ENCODE data around the gene ALDH1L1. TPM values are rescaled to one million over a fixed set of nuclear protein-coding genes. Genes with fewer than 3 reads are reported as not detected.

The ALDH1L1 gene
- total RNA-seq, 1 experiment from 2014 or later: 0.36 TPM

DNA sequence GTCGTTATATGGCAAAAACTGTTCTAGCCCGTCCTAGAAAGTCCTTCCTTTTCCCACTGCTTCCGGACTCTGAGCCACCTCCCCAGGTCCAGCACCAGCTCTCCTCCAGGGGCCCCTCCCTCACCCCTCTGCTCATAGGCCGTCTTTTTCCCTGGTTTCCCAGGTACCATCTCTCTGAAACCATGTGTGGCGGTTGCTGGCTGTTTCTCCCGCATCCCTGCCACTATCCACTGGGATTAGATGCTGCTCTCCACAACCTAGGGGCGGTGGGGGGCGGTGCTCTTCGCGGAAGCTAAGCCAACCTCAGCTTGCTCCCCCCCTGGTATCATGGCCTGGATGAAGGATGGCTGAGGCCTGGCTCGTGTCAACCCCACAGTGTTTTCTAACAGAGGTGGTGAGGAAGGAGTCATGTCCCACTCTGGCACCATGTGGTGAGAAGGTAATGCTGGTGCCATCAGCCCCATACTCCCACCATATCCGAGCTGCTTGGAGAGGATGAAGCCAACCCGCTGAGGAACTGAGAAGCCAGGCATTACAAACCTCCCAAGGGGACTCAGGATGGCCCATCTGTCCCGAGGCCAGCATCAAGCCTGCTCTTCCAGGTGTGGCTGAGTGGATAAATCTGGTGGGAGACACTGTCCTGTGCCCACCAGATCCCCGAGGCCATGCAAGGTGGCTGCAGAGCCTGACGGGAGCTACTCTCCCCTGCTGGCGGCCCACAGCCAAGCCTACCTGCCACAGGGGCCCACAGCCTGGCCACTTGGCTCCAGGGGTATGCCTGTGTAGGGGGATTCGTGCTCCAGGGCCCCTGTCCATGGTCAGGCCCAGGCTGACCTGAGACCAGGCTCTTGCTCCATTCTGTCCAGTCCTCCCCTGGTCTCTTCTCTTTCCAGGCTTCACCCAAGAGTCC is 68.6 kb downstream of the ALDH1L1 start:
- DNase-seq (ENCODE audit: low read depth, low spot score) (no peak), ATAC-seq (no peak)
- Histone ChIP-seq H3K27ac (ENCODE audit: low read length) (no peak overlapping the region), H3K27me3 (ENCODE audit: control insufficient read depth, insufficient read depth, low read length) (no peaks in the 10 kb centered on the region), H3K4me1 (ENCODE audit: control insufficient read depth, insufficient read depth, low read length) (no peaks in the 10 kb centered on the region), H3K4me3 (ENCODE audit: low read depth in 2 of 2, low read length in 2 of 2) (no peak overlapping the region), H3K36me3 (ENCODE audit: control insufficient read depth, insufficient read depth, low read length) (no peaks in the 10 kb centered on the region), H3K9me3 (ENCODE audit: control insufficient read depth, insufficient read depth, low read depth, low read length) (no peaks in the 10 kb centered on the region)
- TF ChIP-seq POLR2AphosphoS5 (IDR thresholded peaks at IDR 0.05; ENCODE audit: low read depth, low read length) (no peak), SIN3A (IDR thresholded peaks at IDR 0.05; ENCODE audit: borderline replicate concordance, insufficient read depth, low read depth, low read length) (no peak), TCF7L2 (IDR thresholded peaks at IDR 0.05; ENCODE audit: low read depth, low read length) (no peak)
- TF ChIP-seq, protein P1, sequence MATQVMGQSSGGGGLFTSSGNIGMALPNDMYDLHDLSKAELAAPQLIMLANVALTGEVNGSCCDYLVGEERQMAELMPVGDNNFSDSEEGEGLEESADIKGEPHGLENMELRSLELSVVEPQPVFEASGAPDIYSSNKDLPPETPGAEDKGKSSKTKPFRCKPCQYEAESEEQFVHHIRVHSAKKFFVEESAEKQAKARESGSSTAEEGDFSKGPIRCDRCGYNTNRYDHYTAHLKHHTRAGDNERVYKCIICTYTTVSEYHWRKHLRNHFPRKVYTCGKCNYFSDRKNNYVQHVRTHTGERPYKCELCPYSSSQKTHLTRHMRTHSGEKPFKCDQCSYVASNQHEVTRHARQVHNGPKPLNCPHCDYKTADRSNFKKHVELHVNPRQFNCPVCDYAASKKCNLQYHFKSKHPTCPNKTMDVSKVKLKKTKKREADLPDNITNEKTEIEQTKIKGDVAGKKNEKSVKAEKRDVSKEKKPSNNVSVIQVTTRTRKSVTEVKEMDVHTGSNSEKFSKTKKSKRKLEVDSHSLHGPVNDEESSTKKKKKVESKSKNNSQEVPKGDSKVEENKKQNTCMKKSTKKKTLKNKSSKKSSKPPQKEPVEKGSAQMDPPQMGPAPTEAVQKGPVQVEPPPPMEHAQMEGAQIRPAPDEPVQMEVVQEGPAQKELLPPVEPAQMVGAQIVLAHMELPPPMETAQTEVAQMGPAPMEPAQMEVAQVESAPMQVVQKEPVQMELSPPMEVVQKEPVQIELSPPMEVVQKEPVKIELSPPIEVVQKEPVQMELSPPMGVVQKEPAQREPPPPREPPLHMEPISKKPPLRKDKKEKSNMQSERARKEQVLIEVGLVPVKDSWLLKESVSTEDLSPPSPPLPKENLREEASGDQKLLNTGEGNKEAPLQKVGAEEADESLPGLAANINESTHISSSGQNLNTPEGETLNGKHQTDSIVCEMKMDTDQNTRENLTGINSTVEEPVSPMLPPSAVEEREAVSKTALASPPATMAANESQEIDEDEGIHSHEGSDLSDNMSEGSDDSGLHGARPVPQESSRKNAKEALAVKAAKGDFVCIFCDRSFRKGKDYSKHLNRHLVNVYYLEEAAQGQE (IDR thresholded peaks at IDR 0.05; ENCODE audit: insufficient read depth in 1 of 2, low read depth in 2 of 2, low read length in 1 of 2): no peak
- TF ChIP-seq, protein P2, sequence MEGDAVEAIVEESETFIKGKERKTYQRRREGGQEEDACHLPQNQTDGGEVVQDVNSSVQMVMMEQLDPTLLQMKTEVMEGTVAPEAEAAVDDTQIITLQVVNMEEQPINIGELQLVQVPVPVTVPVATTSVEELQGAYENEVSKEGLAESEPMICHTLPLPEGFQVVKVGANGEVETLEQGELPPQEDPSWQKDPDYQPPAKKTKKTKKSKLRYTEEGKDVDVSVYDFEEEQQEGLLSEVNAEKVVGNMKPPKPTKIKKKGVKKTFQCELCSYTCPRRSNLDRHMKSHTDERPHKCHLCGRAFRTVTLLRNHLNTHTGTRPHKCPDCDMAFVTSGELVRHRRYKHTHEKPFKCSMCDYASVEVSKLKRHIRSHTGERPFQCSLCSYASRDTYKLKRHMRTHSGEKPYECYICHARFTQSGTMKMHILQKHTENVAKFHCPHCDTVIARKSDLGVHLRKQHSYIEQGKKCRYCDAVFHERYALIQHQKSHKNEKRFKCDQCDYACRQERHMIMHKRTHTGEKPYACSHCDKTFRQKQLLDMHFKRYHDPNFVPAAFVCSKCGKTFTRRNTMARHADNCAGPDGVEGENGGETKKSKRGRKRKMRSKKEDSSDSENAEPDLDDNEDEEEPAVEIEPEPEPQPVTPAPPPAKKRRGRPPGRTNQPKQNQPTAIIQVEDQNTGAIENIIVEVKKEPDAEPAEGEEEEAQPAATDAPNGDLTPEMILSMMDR (IDR thresholded peaks at IDR 0.05): no peak
- ChIA-PET CTCF (interaction anchor here (0.7 to 1.0 kb wide), 2 partner anchors 10 to 13 kb away, joined by 3 to 4 read pairs; no protein-coding TSS in a partner anchor), POLR2A (no interaction called here)
- BruUV-seq (replicated peaks): no TSS peak
- in situ Hi-C loops (cut with HindIII; ENCODE audit: low pct_unique_long_range_greater_than_20kb, low sequenced_read_pairs) (no loop called here), intact Hi-C loops (cut with micrococcal nuclease; ENCODE audit: unreplicated experiment) (no loop called here)

GRCh38 chr3:126111126-126111551 is 69.2 kb downstream of the ALDH1L1 start:
- DNase-seq (ENCODE audit: low read depth, low spot score) (no peak), ATAC-seq (no peak)
- H3K4me3 ChIP-seq (ENCODE audit: low read depth in 2 of 2, low read length in 2 of 2): no peak overlapping the region
- no peaks in the 10 kb centered on the region for H3K36me3 ChIP-seq (ENCODE audit: control insufficient read depth, insufficient read depth, low read length)
- CTCF ChIA-PET: interaction anchor here (0.7 to 1.0 kb wide), 2 partner anchors 10 to 12 kb away, joined by 3 to 4 read pairs; no protein-coding TSS in a partner anchor
- in situ Hi-C loops (cut with HindIII; ENCODE audit: low pct_unique_long_range_greater_than_20kb, low sequenced_read_pairs): no loop called here
- intact Hi-C loops (cut with micrococcal nuclease; ENCODE audit: unreplicated experiment): no loop called here
- BruUV-seq (replicated peaks): no TSS peak
- H3K4me1 ChIP-seq (ENCODE audit: control insufficient read depth, insufficient read depth, low read length): no peaks in the 10 kb centered on the region
- H3K27me3 ChIP-seq (ENCODE audit: control insufficient read depth, insufficient read depth, low read length): no peaks in the 10 kb centered on the region
- H3K9me3 ChIP-seq (ENCODE audit: control insufficient read depth, insufficient read depth, low read depth, low read length): no peaks in the 10 kb centered on the region
- POLR2A ChIA-PET: no interaction called here
- no peak overlapping the region for H3K27ac ChIP-seq (ENCODE audit: low read length)
- TF ChIP-seq POLR2AphosphoS5 (IDR thresholded peaks at IDR 0.05; ENCODE audit: low read depth, low read length): no peak
- TF ChIP-seq, protein P2 (IDR thresholded peaks at IDR 0.05): no peak
- TF ChIP-seq SIN3A (IDR thresholded peaks at IDR 0.05; ENCODE audit: borderline replicate concordance, insufficient read depth, low read depth, low read length): no peak
- TF ChIP-seq, protein P1 (IDR thresholded peaks at IDR 0.05; ENCODE audit: insufficient read depth in 1 of 2, low read depth in 2 of 2, low read length in 1 of 2): no peak
- TF ChIP-seq TCF7L2 (IDR thresholded peaks at IDR 0.05; ENCODE audit: low read depth, low read length): no peak
